Osteoblast (primary cell): ENCODE measurements around the gene PGGT1B. TPM values are rescaled to one million over a fixed set of nuclear protein-coding genes. Genes with fewer than 3 reads are reported as not detected.

Experiments used
- DNase-seq: peaks from one replicate; pipeline ENCODE4 v3.0.0; 2011; ENCODE audit warnings: low spot score, mixed read lengths; ENCODE audit not compliant: insufficient read length; ENCODE audit errors: missing footprints
- H2AFZ ChIP-seq: 2 replicates; pipeline ENCODE4 v1.6.0; 2011; ENCODE audit warnings: mild to moderate bottlenecking, low read length
- H3K27ac ChIP-seq: 2 replicates; pipeline ENCODE4 v1.5.1; 2011; ENCODE audit warnings: mild to moderate bottlenecking, low read depth, low read length, moderate library complexity
- H3K27me3 ChIP-seq: 2 replicates; pipeline ENCODE4 v1.6.0; 2012; ENCODE audit warnings: mild to moderate bottlenecking, control low read depth, inconsistent platforms, low read length, moderate library complexity; ENCODE audit not compliant: insufficient read depth
- H3K36me3 ChIP-seq: 2 replicates; pipeline ENCODE4 v1.5.1; 2011; ENCODE audit warnings: mild to moderate bottlenecking, low read length, control low read depth, moderate library complexity; ENCODE audit not compliant: insufficient read depth
- H3K4me1 ChIP-seq: 2 replicates; pipeline ENCODE4 v1.5.1; 2011; ENCODE audit warnings: mild to moderate bottlenecking, low read length, control low read depth, moderate library complexity; ENCODE audit not compliant: insufficient read depth
- H3K4me2 ChIP-seq: 2 replicates; pipeline ENCODE4 v1.6.0; 2011; ENCODE audit warnings: mild to moderate bottlenecking, low read length; ENCODE audit not compliant: insufficient read depth
- H3K4me3 ChIP-seq: fragments of 200-600 bp; sonication (generic); 3 replicates; pipeline ENCODE4 v1.5.1; 2012; ENCODE audit warnings: mild to moderate bottlenecking, low read length, inconsistent platforms; ENCODE audit not compliant: insufficient read depth
- H3K79me2 ChIP-seq: 2 replicates; pipeline ENCODE4 v1.6.0; 2012; ENCODE audit warnings: mild to moderate bottlenecking, low read length, control low read depth, inconsistent platforms; ENCODE audit not compliant: insufficient read depth
- H3K9me3 ChIP-seq: 2 replicates; pipeline ENCODE4 v1.5.1; 2011; ENCODE audit warnings: low read depth, low read length, control low read depth
- H4K20me1 ChIP-seq: 2 replicates; pipeline ENCODE4 v1.6.0; 2012; ENCODE audit warnings: mild to moderate bottlenecking, low read length, control low read depth; ENCODE audit not compliant: insufficient read depth
- CTCF ChIP-seq: IDR thresholded peaks from 2 replicates; pipeline ENCODE4 v1.5.1; 2011; ENCODE audit warnings: mild to moderate bottlenecking, low read depth, low read length, moderate library complexity; ENCODE audit errors: extremely low read depth
- total RNA-seq: library from RNA; depleted of rRNA; stranded (reverse); fragments of >200 nt; gene quantifications from 2 replicates; pipeline ENCODE4 v1.2.3, GENCODE V29; 2012

The PGGT1B gene
- total RNA-seq, 1 donor, result 14.1 TPM

GRCh38 chr5:115246361-115246991 is 16.2 kb downstream of the PGGT1B start:
- Histone ChIP-seq H3K9me3 (no peaks in the 10 kb centered on the region), H2AFZ (no peak overlapping the region), H3K4me1 (peaks cover 15% of the 10 kb centered on the region), H3K36me3 (peaks cover 5% of the 10 kb centered on the region), H3K27me3 (no peaks in the 10 kb centered on the region), H3K4me3 (no peak overlapping the region), H3K27ac (no peak overlapping the region), H3K79me2 (peaks cover 50% of the 10 kb centered on the region), H3K4me2 (no peak overlapping the region), H4K20me1 (peaks cover 18% of the 10 kb centered on the region)
- DNase-seq, result no peak
- peak; percentile 71 for TF ChIP-seq CTCF

- peaks cover 15% of the 10 kb centered on the region for H3K4me1 ChIP-seq
- H4K20me1 ChIP-seq, result peaks cover 16% of the 10 kb centered on the region
- TF ChIP-seq CTCF, result no peak
- no peak overlapping the region for H3K4me3 ChIP-seq
- H3K27ac ChIP-seq, result peak overlapping the region; percentile 48
- H3K9me3 ChIP-seq, result no peaks in the 10 kb centered on the region
- DNase-seq, result peak; percentile 71
- peaks cover 22% of the 10 kb centered on the region for H3K36me3 ChIP-seq
- peak overlapping the region; percentile 2 for H3K4me2 ChIP-seq
- H3K79me2 ChIP-seq, result peaks cover 29% of the 10 kb centered on the region
- H3K27me3 ChIP-seq, result no peaks in the 10 kb centered on the region
- no peak overlapping the region for H2AFZ ChIP-seq
Observed at GRCh38 chr5:115243412-115243811, 19.3 kb downstream of the PGGT1B start.

GRCh38 chr5:115241881-115242642 is 20.6 kb downstream of the PGGT1B start:
- Histone ChIP-seq H3K27me3 (no peaks in the 10 kb centered on the region), H3K9me3 (no peaks in the 10 kb centered on the region), H3K4me1 (peaks cover 15% of the 10 kb centered on the region), H3K27ac (no peak overlapping the region), H2AFZ (no peak overlapping the region), H3K4me2 (no peak overlapping the region), H4K20me1 (peaks cover 16% of the 10 kb centered on the region), H3K4me3 (no peak overlapping the region), H3K79me2 (peaks cover 25% of the 10 kb centered on the region), H3K36me3 (peaks cover 20% of the 10 kb centered on the region)
- DNase-seq, result no peak
- TF ChIP-seq CTCF, result no peak

- Histone ChIP-seq H3K79me2 (peaks cover 7% of the 10 kb centered on the region), H3K27ac (no peak overlapping the region), H3K4me2 (no peak overlapping the region), H3K36me3 (peaks cover 22% of the 10 kb centered on the region), H4K20me1 (no peaks in the 10 kb centered on the region), H3K27me3 (no peaks in the 10 kb centered on the region), H3K4me3 (no peak overlapping the region), H2AFZ (no peak overlapping the region), H3K4me1 (no peaks in the 10 kb centered on the region), H3K9me3 (no peaks in the 10 kb centered on the region)
- DNase-seq, result no peak
- TF ChIP-seq CTCF, result no peak
Observed at GRCh38 chr5:115237066-115237465, 25.6 kb downstream of the PGGT1B start.
